ENCODE results near the gene MT1A. TPM values are rescaled to one million over a fixed set of nuclear protein-coding genes. Genes with fewer than 3 reads are reported as not detected.
A peak's percentile ranks its signal among the peaks of the same experiment; 100 is the strongest.

Gene MT1A
- total RNA-seq, 3 donors from 2014 or later, result 97.8 to 672 (median 130) TPM

- DNase-seq (ENCODE audit: low spot score in 2 of 2), result no peak
- intact Hi-C loops (cut with DNase I; ENCODE audit: low total_unique reads), result no loop called here
- peak overlapping the region; percentile 40 to 41 for H3K27ac ChIP-seq
- no peak overlapping the region for H3K4me3 ChIP-seq
- no peaks in the 10 kb centered on the region for H3K27me3 ChIP-seq
- no peaks in the 10 kb centered on the region for H3K36me3 ChIP-seq
- no peaks in the 10 kb centered on the region for H3K4me1 ChIP-seq
- TF ChIP-seq CTCF (IDR thresholded peaks at IDR 0.05) (no peak), POLR2A (IDR thresholded peaks at IDR 0.05) (no peak), POLR2AphosphoS5 (IDR thresholded peaks at IDR 0.05) (no peak)
- no peaks in the 10 kb centered on the region for H3K9me3 ChIP-seq
These were observed 9.7 kb upstream of the MT1A start for GRCh38 chr16:56628486-56629350.

GRCh38 chr16:56629531-56629930 is 8.9 kb upstream of the MT1A start:
- no peak for DNase-seq (ENCODE audit: low spot score in 2 of 2)
- Histone ChIP-seq H3K36me3 (no peaks in the 10 kb centered on the region), H3K4me3 (no peak overlapping the region), H3K9me3 (no peaks in the 10 kb centered on the region), H3K4me1 (no peaks in the 10 kb centered on the region), H3K27ac (peak overlapping the region; percentile 40 to 41), H3K27me3 (no peaks in the 10 kb centered on the region)
- intact Hi-C loops (cut with DNase I; ENCODE audit: low total_unique reads), result no loop called here
- TF ChIP-seq CTCF (IDR thresholded peaks at IDR 0.05) (no peak), POLR2A (IDR thresholded peaks at IDR 0.05) (no peak), POLR2AphosphoS5 (IDR thresholded peaks at IDR 0.05) (no peak)

GRCh38 chr16:56630134-56630533 is 8.3 kb upstream of the MT1A start:
- TF ChIP-seq POLR2A (IDR thresholded peaks at IDR 0.05), result no peak
- no peaks in the 10 kb centered on the region for H3K27me3 ChIP-seq
- DNase-seq (ENCODE audit: low spot score in 2 of 2), result no peak
- no peaks in the 10 kb centered on the region for H3K9me3 ChIP-seq
- no peak overlapping the region for H3K27ac ChIP-seq
- no peaks in the 10 kb centered on the region for H3K4me1 ChIP-seq
- H3K36me3 ChIP-seq, result no peaks in the 10 kb centered on the region
- intact Hi-C loops (cut with DNase I; ENCODE audit: low total_unique reads), result no loop called here
- no peak overlapping the region for H3K4me3 ChIP-seq

GRCh38 chr16:56631197-56631596 is 7.3 kb upstream of the MT1A start:
- intact Hi-C loops (cut with DNase I; ENCODE audit: low total_unique reads), result no loop called here
- no peak for DNase-seq (ENCODE audit: low spot score in 2 of 2)
- Histone ChIP-seq H3K4me3 (peak overlapping the region in 2 of 3 donors; percentile 66 to 80), H3K27ac (peak overlapping the region; percentile 77 to 86), H3K9me3 (no peaks in the 10 kb centered on the region), H3K4me1 (no peaks in the 10 kb centered on the region), H3K27me3 (no peaks in the 10 kb centered on the region), H3K36me3 (no peaks in the 10 kb centered on the region)
- TF ChIP-seq CTCF (IDR thresholded peaks at IDR 0.05) (no peak), POLR2AphosphoS5 (IDR thresholded peaks at IDR 0.05) (no peak), POLR2A (IDR thresholded peaks at IDR 0.05) (no peak)

- no peak for DNase-seq (ENCODE audit: low spot score in 2 of 2)
- intact Hi-C loops (cut with DNase I; ENCODE audit: low total_unique reads), result no loop called here
- Histone ChIP-seq H3K4me3 (peak overlapping the region; percentile 56 to 80 (median 66)), H3K4me1 (no peaks in the 10 kb centered on the region), H3K27me3 (no peaks in the 10 kb centered on the region), H3K27ac (peak overlapping the region; percentile 77 to 86), H3K36me3 (no peaks in the 10 kb centered on the region), H3K9me3 (no peaks in the 10 kb centered on the region)
- no peak for TF ChIP-seq POLR2A (IDR thresholded peaks at IDR 0.05)
- TF ChIP-seq POLR2AphosphoS5 (IDR thresholded peaks at IDR 0.05), result no peak
- no peak for TF ChIP-seq CTCF (IDR thresholded peaks at IDR 0.05)
These were observed 6.7 kb upstream of the MT1A start for GRCh38 chr16:56631832-56632155.

Measured in breast epithelium (tissue), 4 donors.